ENCODE measurements around the gene KCTD21. TPM values are rescaled to one million over a fixed set of nuclear protein-coding genes. Genes with fewer than 3 reads are reported as not detected.

Gene KCTD21
- total and polyA plus RNA-seq, 2 experiments from 2014 or later, result 4.7 to 8.2 TPM

- Histone ChIP-seq H2AFZ (peak overlapping the region; percentile 49), H3K9me2 (replicated peaks; ENCODE audit: insufficient read depth) (no peaks in the 10 kb centered on the region), H3K4me3 (peak overlapping the region; percentile 85), H3K4me2 (peak overlapping the region; percentile 87), H3K27me3 (no peaks in the 10 kb centered on the region), H3K79me2 (peaks cover 68% of the 10 kb centered on the region), H3K27ac (peak overlapping the region; percentile 98), H3K36me3 (replicated peaks; ENCODE audit: insufficient read depth, low read depth) (no peaks in the 10 kb centered on the region), H3K9me3 (ENCODE audit: low read depth) (no peaks in the 10 kb centered on the region), H3K4me1 (ENCODE audit: insufficient read depth) (peaks cover 29% of the 10 kb centered on the region), H4K20me1 (ENCODE audit: insufficient read depth, poor library complexity, severe bottlenecking) (peaks cover 2% of the 10 kb centered on the region)
- no peak for DNase-seq (ENCODE audit: low spot score)
- no peak for TF ChIP-seq EZH2phosphoT487 (IDR thresholded peaks at IDR 0.05; ENCODE audit: low read depth, severe bottlenecking, unreplicated experiment)
- TF ChIP-seq EZH2 (IDR thresholded peaks at IDR 0.05; ENCODE audit: borderline replicate concordance), result no peak
- no peak for TF ChIP-seq CTCF (IDR thresholded peaks at IDR 0.05; ENCODE audit: poor library complexity)
- 29% methylated on average over 28 of the region's 31 CpGs for WGBS (ENCODE audit: low lambda C conversion rate, missing lambda C conversion rate)
Observed at GRCh38 chr11:78187366-78188285, 800 bp downstream of the KCTD21 start.

- no peak overlapping the region for H3K4me3 ChIP-seq
- no peaks in the 10 kb centered on the region for H3K36me3 ChIP-seq (replicated peaks; ENCODE audit: insufficient read depth, low read depth)
- peaks cover 21% of the 10 kb centered on the region for H3K79me2 ChIP-seq
- no peak overlapping the region for H2AFZ ChIP-seq
- H3K9me2 ChIP-seq (replicated peaks; ENCODE audit: insufficient read depth), result no peaks in the 10 kb centered on the region
- H3K27me3 ChIP-seq, result no peaks in the 10 kb centered on the region
- 75% methylated on average over 2 of the region's 2 CpGs for WGBS (ENCODE audit: low lambda C conversion rate, missing lambda C conversion rate)
- no peaks in the 10 kb centered on the region for H4K20me1 ChIP-seq (ENCODE audit: insufficient read depth, poor library complexity, severe bottlenecking)
- TF ChIP-seq CTCF (IDR thresholded peaks at IDR 0.05; ENCODE audit: poor library complexity), result no peak
- no peak for TF ChIP-seq EZH2phosphoT487 (IDR thresholded peaks at IDR 0.05; ENCODE audit: low read depth, severe bottlenecking, unreplicated experiment)
- no peak for TF ChIP-seq EZH2 (IDR thresholded peaks at IDR 0.05; ENCODE audit: borderline replicate concordance)
- no peaks in the 10 kb centered on the region for H3K9me3 ChIP-seq (ENCODE audit: low read depth)
- H3K27ac ChIP-seq, result no peak overlapping the region
- H3K4me1 ChIP-seq (ENCODE audit: insufficient read depth), result peaks cover 8% of the 10 kb centered on the region
- H3K4me2 ChIP-seq, result no peak overlapping the region
- DNase-seq (ENCODE audit: low spot score), result no peak
Observed at GRCh38 chr11:78181185-78181584, 7.2 kb downstream of the KCTD21 start.

- H3K9me2 ChIP-seq (replicated peaks; ENCODE audit: insufficient read depth), result no peaks in the 10 kb centered on the region
- H4K20me1 ChIP-seq (ENCODE audit: insufficient read depth, poor library complexity, severe bottlenecking), result no peaks in the 10 kb centered on the region
- no peaks in the 10 kb centered on the region for H3K36me3 ChIP-seq (replicated peaks; ENCODE audit: insufficient read depth, low read depth)
- 95% methylated on average over 4 of the region's 4 CpGs for WGBS (ENCODE audit: low lambda C conversion rate, missing lambda C conversion rate)
- H3K79me2 ChIP-seq, result peaks cover 21% of the 10 kb centered on the region
- no peak overlapping the region for H3K4me2 ChIP-seq
- no peak overlapping the region for H3K4me3 ChIP-seq
- TF ChIP-seq EZH2 (IDR thresholded peaks at IDR 0.05; ENCODE audit: borderline replicate concordance) (no peak), CTCF (IDR thresholded peaks at IDR 0.05; ENCODE audit: poor library complexity) (no peak)
- DNase-seq (ENCODE audit: low spot score), result no peak
- H2AFZ ChIP-seq, result no peak overlapping the region
- H3K9me3 ChIP-seq (ENCODE audit: low read depth), result no peaks in the 10 kb centered on the region
- no peak overlapping the region for H3K27ac ChIP-seq
- H3K4me1 ChIP-seq (ENCODE audit: insufficient read depth), result peaks cover 8% of the 10 kb centered on the region
- no peaks in the 10 kb centered on the region for H3K27me3 ChIP-seq
Observed at GRCh38 chr11:78180751-78181150, 7.7 kb downstream of the KCTD21 start.

Data from hepatocyte (in vitro differentiated cells).